Endothelial cell of hepatic sinusoid (primary cell): ENCODE data around the gene TMEM214.

Source experiments
- in situ Hi-C: cut with HindIII; loops from 2 replicates; pipeline ENCODE4 v1.10.0; 2017; ENCODE audit warnings: low sequenced_read_pairs

TMEM214 gene

DNA sequence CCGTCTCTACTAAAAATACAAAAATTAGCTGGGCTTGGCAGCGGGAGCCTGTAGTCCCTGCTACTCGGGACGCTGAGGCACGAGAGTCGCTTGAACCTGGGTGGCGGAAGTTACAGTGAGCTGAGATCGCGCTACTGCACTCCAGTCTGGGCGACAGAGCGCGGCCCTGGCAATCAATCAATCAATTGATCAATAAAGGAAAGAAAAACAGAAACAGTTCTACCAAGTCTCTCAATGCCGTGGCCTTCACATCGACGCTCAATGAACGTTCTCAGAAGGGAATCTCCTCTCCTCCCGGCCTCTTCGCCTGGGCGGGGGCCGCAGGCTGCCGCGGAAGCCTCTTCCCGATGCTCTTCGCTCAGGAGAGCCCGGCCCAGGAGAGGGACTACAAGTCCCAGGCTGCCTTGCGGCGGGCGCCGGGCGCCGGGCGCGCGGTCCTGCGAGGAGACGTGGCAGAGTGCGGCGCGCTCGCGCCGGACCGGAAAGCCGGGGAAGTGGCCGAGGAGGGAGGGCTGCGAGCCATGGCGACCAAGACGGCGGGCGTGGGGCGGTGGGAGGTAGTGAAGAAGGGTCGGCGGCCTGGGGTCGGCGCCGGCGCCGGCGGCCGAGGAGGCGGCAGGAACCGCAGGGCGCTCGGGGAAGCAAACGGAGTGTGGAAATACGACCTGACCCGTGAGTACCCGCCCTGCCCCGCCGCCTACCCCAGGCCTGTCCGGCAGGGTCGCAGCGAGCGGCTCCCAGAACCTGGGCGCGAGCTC is at the start of gene TMEM214:
TSS of gene TMEM214 (plus strand) at position 471 of the 758 bp plus-strand sequence. CDS start at position 522, 51 bp downstream.
- in situ Hi-C loops, result no loop called here

- in situ Hi-C loops, result loop anchor here (5.0 kb wide), 1 partner anchor 84 kb away; no protein-coding TSS in a partner anchor
Measured at GRCh38 chr2:26983746-26984145, 49.0 kb upstream of the TMEM214 start.

GRCh38 chr2:26985807-26986206 is 47.0 kb upstream of the TMEM214 start:
- in situ Hi-C loops, result no loop called here

DNA sequence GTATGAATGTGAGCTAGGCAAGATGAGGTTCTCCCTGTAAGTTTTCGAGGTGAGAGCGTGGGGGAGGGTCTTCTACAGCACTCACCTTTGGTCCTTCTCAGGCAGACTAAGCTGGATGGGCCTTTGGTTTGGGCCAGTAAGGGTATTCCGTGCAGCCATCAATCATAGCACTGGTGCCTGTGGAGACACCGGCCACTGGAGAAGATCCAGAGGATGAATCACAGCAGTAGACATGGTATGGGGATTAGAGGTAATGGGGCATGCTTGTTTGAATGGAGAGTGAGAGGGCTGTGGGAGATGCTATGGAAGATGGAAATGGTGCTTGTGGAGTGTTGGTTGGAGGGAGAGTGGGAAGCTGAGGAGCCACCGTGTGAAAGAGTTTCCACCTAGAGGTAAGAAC is 46.2 kb upstream of the TMEM214 start:
- in situ Hi-C loops, result no loop called here

GRCh38 chr2:26988058-26988860 is 44.5 kb upstream of the TMEM214 start:
- in situ Hi-C loops, result no loop called here

- in situ Hi-C loops, result no loop called here
Measured at GRCh38 chr2:26989156-26989555, 43.6 kb upstream of the TMEM214 start.

- in situ Hi-C loops, result no loop called here
Measured at GRCh38 chr2:26991717-26992116, 41.0 kb upstream of the TMEM214 start.

DNA sequence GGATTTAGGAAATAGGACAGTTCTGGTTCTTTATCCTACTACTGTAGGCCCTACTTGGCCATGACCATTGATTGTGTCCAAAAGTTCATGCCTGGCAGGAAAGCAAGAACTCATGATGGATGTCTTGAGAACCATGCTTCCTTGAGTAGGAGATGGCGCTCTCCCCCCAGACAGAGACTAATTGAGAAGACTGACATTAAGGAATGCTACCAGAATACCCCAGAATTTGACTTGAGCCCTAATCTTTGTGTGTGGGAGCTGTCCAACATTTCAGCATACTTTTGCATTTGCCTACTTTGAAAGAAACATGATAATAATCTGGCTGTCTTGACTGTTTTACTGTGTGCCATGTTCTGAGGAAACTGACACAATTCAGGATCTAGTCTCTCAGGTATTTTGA is 39.0 kb upstream of the TMEM214 start:
- in situ Hi-C loops, result no loop called here

GRCh38 chr2:26994983-26995382 is 37.8 kb upstream of the TMEM214 start:
- in situ Hi-C loops, result no loop called here

DNA sequence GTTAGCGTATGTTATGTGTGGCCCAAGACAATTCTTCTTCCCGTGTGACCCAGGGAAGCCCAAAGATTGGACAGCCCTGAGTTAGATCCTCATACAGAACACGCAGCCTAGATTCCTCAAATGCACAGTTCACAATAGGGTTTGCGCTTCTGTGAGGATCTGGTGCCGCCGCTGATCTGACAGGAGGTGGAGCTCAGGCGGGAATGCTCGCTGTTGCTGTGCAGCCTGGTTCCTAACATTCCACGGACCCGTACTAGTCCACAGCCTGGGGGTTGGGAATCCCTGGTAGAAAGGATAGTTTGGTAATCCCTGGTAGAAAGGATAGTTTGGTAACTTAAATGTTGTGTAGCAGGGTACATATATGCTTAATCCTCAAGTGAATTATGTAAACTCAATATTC is 35.4 kb upstream of the TMEM214 start:
- in situ Hi-C loops, result no loop called here

- in situ Hi-C loops, result no loop called here
Measured at GRCh38 chr2:26998323-26998722, 34.4 kb upstream of the TMEM214 start.

- in situ Hi-C loops, result no loop called here
Measured at GRCh38 chr2:27000228-27000627, 32.5 kb upstream of the TMEM214 start.

GRCh38 chr2:27000995-27001394 is 31.8 kb upstream of the TMEM214 start:
- in situ Hi-C loops, result no loop called here

DNA sequence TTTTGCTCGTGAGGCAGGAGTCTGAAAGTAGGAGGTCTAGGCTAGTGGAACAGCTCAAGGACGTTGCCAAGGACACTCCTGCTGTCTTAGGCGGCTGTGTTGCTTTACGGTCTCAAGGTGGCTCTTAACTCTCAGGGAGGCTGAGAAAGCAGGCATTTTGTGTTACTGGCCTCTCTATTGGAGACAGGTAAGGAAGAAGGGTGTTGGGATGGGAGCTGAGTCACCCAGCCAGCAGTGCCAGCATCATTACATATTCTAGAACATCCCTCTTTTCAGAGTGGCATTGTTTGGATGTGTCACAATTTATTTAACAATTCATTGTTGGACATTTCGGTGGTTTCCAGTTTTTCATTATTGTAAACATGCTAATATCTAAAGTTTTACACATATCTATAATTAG is 30.8 kb upstream of the TMEM214 start:
- in situ Hi-C loops, result no loop called here

- in situ Hi-C loops, result no loop called here
Measured at GRCh38 chr2:27003007-27003406, 29.8 kb upstream of the TMEM214 start.

DNA sequence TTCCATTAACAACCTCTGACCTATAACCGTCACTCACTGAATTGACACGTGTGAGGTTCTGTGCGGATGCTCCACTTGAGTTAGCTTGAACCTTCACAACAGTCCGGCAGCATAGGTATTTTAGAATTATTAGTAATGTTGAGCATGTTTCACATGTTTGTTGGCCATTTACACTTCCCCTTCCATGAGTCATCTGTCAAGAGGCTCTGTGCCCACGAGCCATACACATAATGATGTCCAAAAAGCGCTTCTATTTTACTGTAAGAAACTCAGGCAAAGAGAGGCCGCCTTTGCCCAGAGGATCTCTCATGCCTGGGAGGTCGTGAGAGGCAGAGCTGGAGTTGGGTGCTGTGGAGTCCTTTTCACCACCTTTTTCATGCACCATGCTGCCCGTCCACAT is 28.9 kb upstream of the TMEM214 start:
- in situ Hi-C loops, result no loop called here

- in situ Hi-C loops, result no loop called here
Measured at GRCh38 chr2:27006602-27007415, 26.0 kb upstream of the TMEM214 start.

GRCh38 chr2:27007416-27008374 is 25.1 kb upstream of the TMEM214 start:
- in situ Hi-C loops, result no loop called here

- in situ Hi-C loops, result no loop called here
Measured at GRCh38 chr2:27008678-27009077, 24.1 kb upstream of the TMEM214 start.

GRCh38 chr2:27009083-27009482 is 23.7 kb upstream of the TMEM214 start:
- in situ Hi-C loops, result no loop called here
